Fibroblast of peridontal ligament (primary cell): ENCODE data around the gene NTSR1.

Experiments
- DNase-seq: peaks from one replicate; pipeline ENCODE4 v3.0.0-alpha.2; 2010; ENCODE audit errors: extremely low read depth

The NTSR1 gene

DNA sequence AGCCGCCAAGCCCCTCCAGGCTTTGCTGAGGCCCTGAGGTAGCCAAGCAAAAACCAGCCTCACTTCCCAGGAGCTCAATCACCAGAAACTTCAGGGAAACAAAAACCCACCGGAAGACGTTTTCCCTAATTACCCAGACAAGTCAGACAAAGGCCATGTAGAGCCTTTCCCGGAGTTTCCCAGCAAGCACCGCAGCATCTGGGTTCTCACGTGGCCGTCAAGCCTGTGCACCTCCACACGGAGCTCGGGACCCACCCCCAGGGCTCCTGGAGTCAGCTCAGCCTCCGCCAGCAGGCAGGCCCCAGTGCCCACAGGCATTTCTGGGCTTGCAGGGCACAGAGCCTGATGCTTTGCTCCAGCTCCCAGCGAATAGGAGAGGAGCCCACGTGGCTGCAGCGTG lies 77.5 kb downstream of the NTSR1 start:
- no peak for DNase-seq

DNA sequence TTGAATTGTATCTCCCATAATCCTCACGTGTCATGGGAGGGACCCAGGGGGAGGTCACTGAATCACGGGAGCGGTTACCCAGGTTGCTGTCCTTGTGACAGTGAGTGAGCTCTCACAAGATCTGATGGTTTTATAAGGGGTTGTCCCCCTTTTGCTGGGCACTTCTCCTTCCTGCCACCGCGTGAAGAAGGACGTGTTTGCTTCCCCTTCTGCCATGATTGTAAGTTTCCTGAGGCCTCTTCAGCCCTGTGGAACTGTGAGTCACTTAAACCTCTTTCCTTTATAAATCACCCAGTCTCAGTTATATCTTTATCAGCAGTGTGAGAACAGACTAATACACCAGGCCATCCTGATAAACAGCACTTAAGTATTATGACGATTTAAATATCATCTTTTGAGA lies 78.7 kb downstream of the NTSR1 start:
- DNase-seq = no peak

DNA sequence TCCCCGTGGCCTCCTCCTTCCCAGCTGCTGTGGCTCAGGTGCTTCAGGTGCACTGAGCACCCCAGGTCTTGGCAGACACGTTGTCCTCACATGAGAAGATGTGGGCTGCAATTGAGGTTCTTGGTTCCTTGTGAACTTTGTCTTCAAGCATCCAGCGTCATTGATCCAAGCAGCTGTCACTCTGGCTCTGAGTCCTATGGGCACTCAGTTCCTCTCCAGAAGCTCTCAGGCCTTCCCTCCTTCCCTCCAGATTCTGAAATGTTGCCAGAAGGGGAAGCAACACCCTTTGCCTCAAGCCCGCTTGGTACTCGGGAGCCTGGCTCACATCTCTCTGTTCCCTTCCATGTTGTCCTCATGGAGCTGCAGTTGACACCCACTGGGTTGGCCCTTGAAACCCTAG lies 79.2 kb downstream of the NTSR1 start:
- no peak for DNase-seq

DNA sequence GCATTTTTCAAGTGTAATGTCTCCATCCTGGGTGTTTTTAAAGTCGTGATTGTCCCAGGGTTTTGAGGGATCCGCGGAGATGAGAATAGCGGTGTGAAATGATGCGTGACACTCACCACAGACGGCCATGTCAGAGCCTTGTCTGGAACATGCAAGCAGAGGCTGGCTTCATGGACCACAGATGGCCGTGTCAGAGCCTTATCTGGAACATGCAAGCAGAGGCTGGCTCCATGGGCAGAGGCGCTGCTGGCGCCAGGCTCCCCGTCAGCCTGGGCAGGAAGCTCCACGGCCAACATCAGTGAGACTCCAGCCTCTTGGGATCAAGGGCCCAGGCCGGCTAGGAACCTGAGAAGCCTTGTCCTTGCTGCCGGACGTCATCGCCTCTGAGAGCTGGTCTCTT lies 80.0 kb downstream of the NTSR1 start:
- no peak for DNase-seq

DNA sequence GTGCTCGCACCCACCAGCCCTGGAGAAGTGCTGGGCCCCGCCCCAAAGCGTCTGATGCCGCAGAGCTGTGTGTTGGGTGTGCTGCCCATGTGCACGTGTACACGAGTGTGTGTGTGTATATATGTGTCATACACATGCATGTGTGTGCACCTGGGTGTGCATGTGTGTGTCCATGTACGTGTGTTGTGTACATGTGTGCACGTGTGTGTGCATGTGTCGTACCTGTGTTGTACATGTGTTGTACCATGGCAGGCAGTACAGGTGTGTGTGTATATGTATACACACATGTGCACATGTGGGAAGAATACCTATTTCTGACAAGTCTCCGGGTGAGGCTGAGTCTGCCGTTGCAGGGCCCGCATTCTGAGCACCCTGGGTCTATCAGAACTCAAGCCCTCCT lies 81.4 kb downstream of the NTSR1 start:
- no peak for DNase-seq

DNA sequence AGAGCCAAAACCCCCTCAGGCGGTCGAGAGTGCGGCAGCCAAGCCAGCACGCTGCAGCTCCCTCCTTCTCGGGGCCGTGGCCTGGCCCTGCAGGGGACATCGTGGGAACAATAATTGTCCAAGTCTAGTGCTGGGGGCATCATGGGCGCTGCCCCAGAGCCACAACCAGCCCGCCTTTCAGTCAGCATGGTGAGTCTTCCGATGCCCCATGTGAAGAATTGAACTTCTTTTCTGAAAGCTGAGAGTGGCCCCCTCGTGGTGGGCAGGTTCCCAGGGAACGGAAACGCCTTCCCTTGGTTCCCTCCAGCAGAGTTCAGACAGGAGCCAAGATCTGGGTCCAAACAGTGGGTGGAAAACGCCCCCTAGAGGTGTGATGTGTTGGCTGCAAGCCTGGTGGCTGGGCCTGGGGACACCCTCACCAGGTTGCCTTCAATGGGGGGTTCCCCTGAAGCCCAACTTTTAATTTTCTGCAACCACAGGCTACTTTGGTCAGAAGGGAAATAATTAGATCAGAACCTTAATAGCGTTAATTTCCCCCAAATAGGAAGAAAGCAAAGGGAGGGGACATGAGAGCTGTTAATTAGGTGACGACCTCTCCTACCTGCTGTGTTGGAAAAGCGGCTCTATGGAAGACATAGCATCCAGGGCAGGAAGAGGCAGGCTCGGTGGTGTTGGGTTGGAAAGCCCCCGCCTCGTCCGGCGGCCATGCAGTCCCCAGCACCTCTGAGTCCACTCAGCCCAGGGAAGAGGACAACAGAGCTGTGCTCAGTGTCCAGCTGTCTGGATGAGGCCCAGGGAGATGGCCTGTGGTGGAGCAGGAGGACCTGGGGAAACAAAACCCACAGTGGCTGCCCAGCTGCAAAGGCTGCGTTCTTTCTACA lies 82.9 kb downstream of the NTSR1 start:
- peak; percentile 91 for DNase-seq

DNA sequence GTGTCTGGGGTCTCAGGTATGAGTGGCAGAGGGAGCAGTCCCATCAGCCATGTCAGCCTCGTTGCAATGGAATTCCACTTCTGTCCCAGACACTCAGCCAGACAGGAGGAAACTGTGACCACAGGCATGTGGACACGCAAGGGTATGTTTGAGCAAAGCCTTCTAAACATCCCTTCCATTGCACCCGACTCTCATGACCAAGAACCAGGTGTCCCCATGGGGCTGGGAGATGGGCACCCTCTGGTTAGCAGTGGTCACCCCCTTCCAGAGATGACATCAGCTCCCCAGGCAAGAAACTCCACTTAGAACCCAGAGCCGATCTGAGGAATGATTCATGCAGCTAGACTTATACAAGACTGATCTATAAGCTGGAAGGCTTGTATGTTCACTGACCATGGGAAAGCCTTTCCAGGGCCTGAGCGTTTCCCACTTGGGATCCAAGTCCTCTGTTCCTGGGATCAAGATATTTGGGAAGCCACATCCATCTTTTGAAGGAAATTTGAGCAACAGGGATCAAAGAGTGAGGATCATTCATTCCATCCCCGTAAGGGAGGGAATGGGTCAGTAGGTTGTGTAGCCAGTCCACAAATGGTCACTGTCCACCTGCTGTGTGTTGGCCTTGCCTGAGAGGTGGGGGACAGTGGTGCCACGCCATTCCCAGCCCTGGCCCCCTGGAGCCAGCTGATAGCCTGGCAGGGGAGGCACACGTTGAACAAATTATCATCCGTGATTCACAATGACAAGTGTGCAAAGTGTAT lies 83.7 kb downstream of the NTSR1 start:
- DNase-seq = peak; percentile 18

DNA sequence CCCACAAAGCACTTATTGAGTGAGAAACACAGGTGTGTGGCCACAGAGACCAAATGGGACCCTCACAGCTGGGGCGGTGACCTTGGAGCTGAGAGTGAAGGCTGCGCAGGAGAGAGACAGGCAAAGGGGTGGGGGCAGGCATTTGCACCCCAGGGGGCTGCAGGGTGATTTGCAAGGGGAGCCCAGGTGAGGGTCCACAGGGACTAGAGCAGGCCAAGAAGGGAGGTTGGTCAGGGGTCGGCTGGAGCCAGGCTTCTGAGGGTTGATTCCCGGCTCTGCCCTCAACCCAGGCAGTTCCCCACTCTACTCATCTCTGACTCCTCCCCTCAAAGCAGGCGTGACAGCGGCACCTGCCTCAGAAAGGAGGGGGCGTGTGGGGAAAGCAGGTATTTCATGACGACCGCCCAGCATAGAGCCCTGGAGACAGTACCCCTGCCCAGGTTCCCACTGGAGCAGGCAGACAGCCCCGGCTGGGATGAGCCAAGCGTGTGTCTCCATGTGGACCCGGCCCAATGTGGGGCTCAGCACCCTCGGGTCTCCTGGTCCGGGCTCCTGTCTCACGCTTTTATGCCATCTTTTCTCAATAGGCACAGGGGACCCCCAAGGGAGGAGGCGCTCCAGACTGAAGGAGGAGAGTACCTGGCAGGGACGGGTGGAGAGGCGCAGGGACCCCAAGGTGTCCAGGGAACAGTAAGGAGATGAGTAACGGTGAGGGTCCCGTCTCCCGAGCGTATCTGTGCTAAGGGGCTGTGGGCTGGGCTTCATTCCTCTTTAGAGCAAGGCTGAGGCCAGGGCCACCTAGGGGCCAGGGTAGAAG lies 84.5 kb downstream of the NTSR1 start:
- no peak for DNase-seq

DNA sequence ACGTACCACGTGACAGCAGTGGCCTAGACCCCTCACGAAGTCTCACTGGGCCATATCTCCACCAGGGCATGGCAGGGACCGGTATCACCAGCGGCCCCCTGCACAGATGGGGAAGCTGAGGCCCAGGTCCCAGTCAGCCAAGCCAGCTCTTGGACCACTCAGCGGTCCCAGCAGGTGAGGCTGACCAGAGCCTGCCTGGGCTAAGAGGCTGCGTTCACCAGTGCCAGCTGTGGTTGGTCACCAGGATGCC lies 85.0 kb downstream of the NTSR1 start:
- DNase-seq = no peak

DNA sequence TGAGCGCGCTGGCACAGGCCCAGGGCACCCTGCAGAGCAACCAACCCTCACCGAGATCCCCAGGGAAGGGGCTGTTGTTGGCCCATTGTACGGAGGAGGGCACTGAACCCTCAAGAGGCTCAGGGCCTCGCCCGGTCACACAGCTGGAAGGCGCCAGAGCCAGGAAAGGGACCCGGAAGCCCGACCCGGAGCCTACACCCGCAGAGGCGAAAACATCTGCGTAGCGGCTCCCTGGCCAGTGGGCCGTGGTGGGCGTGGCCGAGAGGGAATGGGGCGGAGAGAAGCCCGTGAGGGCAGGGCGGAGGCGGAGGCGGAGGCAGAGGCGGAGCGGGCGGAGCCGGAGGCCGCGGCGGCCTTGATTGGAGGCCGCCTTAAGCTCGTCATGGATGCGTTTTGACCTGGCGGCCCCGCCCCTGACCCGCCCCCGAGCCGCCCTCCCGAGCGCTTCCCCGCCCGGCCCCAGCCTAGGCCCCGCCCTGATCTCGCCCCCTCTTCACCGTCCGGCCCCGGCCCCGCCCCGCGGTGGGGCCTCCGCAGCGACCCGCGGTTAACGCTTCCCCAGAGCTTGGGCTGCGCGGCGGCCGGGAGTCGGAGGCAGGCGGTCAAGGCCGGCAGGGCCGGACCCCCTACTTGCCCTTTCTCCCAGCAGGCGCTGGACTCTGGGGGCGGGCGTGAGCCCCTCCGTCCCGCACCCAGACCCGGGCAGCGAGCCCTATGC lies 85.5 kb downstream of the NTSR1 start:
- peak; percentile 91 for DNase-seq

DNA sequence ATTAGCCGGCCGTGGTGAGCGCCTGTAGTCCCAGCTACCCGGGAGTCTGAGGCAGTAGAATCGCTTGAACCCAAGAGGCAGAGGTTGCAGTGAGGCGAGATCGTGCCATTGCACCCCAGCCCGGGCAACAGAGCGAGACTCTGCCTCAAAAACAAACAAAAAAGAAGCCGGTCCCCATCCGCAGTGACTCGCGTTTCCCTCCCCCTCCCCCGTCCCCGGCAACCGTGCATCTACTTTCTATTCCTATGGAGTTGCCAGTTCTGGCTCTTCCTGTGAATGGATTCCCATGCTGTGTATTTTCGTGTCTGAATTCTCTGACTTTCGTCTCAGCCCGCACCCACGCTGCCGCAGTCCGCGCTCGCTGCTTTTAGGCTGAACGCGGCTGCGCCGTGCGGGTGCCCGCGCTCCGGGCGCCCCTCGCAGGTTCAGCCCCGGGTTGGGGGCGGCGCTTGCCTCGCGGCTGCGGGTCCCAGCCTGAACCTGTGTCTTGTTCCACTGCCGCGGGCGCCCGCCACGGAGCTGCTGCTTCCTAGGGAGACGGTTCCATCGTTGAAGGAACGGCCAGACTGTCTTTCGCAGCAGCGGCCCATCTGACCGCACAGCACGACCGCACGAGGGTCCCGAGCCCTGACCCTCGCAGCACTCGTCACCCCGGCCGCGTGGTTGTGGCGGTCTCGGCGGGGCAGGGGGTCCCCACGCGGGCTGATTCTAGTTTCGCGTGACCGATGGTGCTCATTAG lies 86.6 kb downstream of the NTSR1 start:
- peak; percentile 35 for DNase-seq

DNA sequence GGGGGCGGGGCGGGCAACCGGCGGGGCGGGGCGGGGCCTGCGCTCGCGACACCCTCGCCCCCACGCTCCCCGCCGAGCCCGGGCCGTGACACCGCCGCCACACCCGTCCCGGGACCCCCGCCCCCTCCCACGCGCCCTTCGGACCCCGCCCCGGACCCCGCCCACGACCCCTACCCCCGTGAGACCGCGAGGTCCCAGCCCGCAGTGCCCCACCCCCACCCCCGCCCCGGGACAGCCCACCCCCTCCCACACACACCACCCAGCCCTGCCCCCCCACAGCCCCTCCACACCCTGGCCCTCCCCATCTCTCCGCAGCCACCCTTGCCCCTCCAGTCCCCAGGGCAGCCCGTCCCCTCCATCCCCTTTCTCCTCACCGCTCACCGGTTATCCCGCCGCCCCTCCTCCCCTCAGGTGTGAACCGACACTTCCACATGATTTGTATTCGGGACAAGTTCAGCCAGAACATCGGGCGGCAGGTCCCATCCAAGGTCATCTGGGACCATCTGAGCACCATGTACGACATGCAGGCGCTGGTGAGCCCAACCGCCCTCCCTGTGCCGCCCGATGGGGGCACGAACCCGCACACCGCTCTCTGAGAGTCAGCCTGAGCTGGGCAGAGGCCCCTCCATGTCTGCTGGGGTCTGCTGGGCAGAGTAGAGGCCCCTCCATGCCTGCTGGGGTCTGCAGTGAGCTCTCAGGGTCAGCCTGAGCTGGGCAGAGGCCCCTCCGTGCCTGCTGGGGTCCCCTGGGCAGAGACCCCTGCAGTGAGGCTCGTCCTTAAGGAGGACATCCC lies 88.3 kb downstream of the NTSR1 start:
- DNase-seq = no peak

DNA sequence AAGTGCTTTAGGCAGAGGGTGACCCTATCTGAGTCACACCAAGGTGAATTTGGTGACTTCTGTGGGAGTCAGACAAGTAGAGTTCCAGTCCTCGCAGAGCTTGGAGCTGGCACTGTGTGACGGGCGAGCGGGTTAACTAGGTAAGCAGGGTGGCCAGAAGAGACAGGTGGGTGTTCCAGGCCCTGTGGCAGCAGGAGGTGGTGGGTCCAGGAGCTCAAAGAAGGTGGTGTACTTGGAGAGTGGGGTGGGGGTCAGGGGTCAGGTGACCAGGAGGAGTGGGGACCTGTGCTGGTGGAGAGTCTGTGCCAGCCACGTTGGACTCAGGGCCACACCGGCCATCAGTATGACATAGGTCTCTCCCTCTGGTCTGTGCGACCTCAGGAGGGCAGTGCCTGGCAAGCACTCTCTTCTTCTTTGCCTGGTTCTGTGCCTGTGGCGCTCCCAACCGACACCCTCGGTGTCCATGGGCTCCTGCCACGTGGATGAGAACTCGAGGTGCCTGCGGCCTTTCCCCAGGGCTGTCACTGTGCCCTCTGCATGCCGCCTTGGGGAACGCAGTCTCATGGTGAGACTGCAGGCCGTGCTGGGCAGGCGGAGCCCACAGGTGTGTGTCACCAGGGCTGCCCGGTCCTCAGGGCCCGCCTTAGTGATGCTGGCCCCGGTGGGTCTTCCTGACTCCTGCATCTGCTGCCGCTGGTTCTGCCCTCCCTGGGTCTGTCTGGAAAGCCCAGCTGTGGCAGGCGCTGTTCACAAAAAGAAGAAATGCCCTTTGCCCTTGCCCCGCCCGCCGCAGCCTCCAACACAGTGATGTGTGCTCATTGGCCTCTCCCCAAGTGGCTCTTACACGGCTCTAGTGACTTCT lies 89.3 kb downstream of the NTSR1 start:
- DNase-seq = no peak

DNA sequence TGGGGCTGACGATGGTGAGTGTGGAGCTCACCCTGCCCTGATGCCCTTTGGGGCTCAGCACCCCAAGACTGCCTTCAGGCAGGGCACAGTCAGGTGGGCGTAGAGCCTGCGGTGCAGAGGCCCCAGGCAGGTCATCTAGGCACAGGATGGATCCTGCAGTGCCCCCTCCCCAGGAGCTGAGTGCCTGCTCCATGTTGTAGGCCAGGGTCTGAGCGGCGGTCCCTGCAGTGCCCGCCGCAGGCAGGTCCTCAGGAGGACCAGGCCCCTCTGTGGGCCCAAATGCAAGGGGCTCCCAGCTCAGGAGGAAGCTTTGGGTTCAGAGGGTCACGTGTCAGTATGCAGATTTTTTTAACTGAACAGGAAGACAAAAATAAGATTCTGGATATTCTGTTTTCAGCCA lies 90.4 kb downstream of the NTSR1 start:
- no peak for DNase-seq

DNA sequence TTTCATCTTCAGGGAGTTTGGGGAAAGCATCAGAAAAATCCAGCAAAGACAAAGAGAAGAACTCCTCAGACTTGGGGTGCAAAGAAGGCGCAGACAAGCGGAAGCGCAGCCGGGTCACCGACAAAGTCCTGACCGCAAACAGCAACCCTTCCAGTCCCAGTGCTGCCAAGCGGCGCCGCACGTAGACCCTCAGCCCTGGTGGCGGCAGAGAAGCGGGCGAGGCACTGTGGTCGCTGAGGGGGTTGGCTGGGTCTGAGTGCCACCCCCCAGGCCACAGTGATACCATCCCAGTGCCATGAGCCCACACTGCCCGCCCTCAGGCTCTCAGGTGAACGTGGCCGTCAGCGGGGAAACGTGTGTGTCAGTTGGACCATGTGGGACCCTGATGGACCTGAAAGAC lies 90.8 kb downstream of the NTSR1 start:
- DNase-seq = no peak

DNA sequence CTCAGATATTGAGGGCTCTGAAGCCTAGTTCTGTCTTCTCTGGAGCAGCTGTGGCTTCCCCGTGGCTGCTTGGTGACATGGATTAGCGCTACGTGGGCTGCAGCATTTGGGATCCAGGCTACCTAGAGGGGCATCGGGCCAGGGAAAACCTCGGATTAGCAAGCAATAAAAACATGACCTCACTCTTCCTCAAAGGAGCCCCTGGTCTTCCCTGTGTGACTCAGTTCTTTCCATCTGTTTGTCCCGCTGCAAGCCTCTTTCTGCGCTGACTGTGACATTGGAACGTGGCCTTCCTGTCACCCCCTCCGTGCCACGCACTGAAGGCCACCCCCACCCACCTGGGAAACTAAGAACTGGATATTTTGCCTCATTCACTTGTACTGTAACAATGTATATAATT lies 91.2 kb downstream of the NTSR1 start:
- no peak for DNase-seq

DNA sequence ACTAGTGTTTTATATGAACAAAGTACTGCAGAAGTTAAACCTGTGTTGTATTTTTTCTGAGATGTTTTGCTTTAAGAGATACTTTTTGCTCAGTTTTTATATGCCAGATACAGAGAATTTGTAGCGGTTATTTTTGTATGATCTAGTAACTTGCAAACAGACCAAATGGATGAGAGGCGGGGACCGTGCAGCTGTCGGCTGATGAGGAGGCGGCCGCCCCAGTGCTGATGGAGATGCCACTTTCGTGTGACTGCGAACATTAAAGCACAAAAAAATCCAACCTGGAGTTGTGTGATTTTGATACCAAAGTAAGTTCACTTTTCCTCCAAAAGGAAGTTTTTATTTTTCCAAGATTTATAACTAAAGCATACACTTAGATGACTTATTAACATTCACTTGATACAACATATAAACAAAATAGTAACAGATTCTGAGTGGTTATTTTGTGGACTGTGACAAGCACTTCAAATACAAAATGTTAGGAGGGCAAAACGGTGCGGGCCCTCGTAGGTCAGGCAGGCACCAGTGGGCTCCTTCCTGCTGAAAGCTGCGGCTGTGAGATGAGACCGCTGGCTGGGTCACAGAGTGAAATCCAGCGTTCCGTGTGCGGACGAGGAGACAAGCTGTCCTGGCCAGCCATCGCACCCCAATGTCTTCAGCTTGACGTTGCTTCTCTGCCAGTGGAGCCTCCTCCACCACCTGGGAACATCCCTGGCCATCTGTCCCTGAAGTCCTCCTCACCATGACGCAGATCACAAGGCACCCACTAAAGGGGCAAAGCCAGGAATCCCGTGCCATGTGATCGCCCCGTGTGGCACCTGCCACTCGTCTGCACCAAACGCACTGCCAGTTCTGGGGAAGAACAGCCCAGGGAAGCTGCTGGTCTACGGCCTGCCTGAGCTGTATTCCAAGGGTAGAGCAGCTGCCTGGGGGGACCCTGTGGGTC lies 92.0 kb downstream of the NTSR1 start:
- DNase-seq = no peak

DNA sequence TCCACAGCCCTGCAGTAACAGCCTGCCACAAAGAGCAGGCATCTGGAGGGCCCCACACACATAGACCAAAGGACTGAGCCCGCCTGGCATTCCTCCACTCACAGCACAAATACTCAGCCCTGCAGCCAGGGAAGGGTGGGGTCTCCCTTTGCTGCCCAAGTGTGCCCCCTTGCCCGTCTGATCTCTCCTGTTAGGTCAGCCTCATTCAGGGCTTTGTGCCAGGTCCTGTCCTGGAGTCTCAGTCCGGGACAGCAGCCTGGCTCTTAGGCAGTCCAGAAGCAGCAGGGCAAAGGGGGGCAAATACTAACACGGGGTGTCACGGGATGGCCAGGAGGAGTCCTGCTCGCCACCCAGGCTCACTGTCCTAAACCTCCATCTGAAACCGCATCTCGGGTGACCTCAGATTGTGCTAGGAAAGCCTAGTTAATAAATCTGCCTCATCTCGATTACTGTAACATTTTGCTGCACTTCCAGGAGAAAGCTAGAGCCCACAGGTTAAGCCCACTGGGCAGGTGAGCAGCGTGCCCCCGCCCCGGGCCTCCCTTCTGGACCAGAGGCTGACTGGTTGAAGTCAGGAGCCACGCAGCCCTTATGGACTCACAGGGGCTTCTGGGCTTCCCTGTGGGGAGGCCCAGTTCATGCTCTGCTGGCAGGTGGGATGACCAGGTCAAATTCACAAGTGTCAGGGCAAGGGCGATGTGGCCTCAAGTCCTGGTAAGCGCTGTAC lies 92.8 kb downstream of the NTSR1 start:
- no peak for DNase-seq
